NCI-H2171 (cell line): Measurements from ENCODE around the gene MARCHF3.

ENCODE experiments used
- DNase-seq: peaks from one replicate; lab custom pipeline; 2025; lab: John Stamatoyannopoulos, UW

The MARCHF3 gene

GRCh38 chr5:126982926-126983873 is 47.2 kb downstream of the MARCHF3 start:
- no peak for DNase-seq

- DNase-seq: no peak
Observed at GRCh38 chr5:126982202-126982601, 48.2 kb downstream of the MARCHF3 start.

- DNase-seq: no peak
Observed at GRCh38 chr5:126981701-126982100, 48.7 kb downstream of the MARCHF3 start.

GRCh38 chr5:126981222-126981621 is 49.1 kb downstream of the MARCHF3 start:
- no peak for DNase-seq

- no peak for DNase-seq
Observed at GRCh38 chr5:126978258-126978657, 52.1 kb downstream of the MARCHF3 start.

- DNase-seq: peak; percentile 20
Observed at GRCh38 chr5:126976520-126977172, 53.7 kb downstream of the MARCHF3 start.

- peak; percentile 39 for DNase-seq
Observed at GRCh38 chr5:126975796-126976195, 54.6 kb downstream of the MARCHF3 start.

- no peak for DNase-seq
Observed at GRCh38 chr5:126973193-126973592, 57.2 kb downstream of the MARCHF3 start.

GRCh38 chr5:126972062-126972895 is 58.1 kb downstream of the MARCHF3 start:
- no peak for DNase-seq

- no peak for DNase-seq
Observed at GRCh38 chr5:126971455-126972031, 58.8 kb downstream of the MARCHF3 start.

- no peak for DNase-seq
Observed at GRCh38 chr5:126970517-126971017, 59.8 kb downstream of the MARCHF3 start.

GRCh38 chr5:126969548-126969947 is 60.8 kb downstream of the MARCHF3 start:
- no peak for DNase-seq

GRCh38 chr5:126967808-126968466 is 62.4 kb downstream of the MARCHF3 start:
- DNase-seq: no peak

GRCh38 chr5:126965487-126965886 is 64.9 kb downstream of the MARCHF3 start:
- no peak for DNase-seq

- no peak for DNase-seq
Observed at GRCh38 chr5:126965061-126965475, 65.3 kb downstream of the MARCHF3 start.

- DNase-seq: no peak
Observed at GRCh38 chr5:126963822-126964375, 66.5 kb downstream of the MARCHF3 start.

- DNase-seq: no peak
Observed at GRCh38 chr5:126961702-126962101, 68.7 kb downstream of the MARCHF3 start.

- DNase-seq: no peak
Observed at GRCh38 chr5:126961128-126961527, 69.2 kb downstream of the MARCHF3 start.

GRCh38 chr5:126959188-126959587 is 71.2 kb downstream of the MARCHF3 start:
- DNase-seq: no peak

- no peak for DNase-seq
Observed at GRCh38 chr5:126956991-126957390, 73.4 kb downstream of the MARCHF3 start.

- no peak for DNase-seq
Observed at GRCh38 chr5:126954981-126955380, 75.4 kb downstream of the MARCHF3 start.
